ENCODE results near the gene SCAMP1.
"Not testable (repeated sequence)": the region's sequence is repeated elsewhere in the genome, so short reads cannot be mapped to it uniquely, and the experiment has no call there.

Gene SCAMP1, protein sequence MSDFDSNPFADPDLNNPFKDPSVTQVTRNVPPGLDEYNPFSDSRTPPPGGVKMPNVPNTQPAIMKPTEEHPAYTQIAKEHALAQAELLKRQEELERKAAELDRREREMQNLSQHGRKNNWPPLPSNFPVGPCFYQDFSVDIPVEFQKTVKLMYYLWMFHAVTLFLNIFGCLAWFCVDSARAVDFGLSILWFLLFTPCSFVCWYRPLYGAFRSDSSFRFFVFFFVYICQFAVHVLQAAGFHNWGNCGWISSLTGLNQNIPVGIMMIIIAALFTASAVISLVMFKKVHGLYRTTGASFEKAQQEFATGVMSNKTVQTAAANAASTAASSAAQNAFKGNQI

DNA sequence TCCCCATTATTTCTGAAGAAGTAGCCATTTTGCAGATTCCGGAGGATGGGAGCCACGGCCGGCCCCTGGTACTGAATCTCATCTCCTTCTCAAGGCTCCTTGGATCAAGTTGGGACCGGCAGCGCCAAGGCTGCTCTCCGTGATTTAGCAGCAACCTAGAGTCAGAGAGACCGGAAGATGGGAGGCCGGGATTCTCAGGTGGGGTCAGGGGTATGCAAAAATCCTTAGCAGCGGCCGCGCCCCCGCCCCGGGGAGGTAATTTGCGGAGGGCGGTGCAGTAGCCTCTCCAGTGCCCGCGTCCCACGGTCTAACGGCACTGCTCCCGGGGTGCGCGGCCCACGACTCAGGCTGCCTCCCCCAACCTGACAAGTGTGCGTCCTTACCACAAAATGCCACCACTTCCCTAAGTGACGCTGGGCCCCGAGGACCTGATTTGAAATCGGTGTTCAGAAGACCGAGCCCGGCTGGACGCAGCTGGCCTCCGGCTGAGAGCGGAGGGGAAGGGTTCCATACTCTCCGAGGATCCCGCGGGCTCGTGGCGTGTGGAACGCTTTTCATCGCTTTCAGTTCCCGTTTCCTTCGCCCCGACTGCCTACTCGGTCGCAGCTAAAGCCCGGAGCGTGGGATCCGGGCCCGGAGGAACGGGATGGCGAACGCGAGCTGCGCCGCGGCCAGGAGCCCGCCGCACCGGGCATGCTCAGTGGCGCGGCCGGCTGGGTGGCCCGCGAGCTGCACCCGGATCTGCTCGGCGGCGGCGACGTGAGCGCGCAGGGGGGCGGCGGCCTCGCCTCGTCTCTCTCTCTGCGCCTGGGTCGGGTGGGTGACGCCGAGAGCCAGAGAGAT, at the start of gene SCAMP1:
SCAMP1 (plus strand) TSS at position 787 of the 843 bp plus-strand sequence; CDS start at position 842, 55 bp downstream.
- peak; percentile 81 to 82 for DNase-seq (ENCODE audit: low read depth in 2 of 2, low spot score in 1 of 2)

DNA sequence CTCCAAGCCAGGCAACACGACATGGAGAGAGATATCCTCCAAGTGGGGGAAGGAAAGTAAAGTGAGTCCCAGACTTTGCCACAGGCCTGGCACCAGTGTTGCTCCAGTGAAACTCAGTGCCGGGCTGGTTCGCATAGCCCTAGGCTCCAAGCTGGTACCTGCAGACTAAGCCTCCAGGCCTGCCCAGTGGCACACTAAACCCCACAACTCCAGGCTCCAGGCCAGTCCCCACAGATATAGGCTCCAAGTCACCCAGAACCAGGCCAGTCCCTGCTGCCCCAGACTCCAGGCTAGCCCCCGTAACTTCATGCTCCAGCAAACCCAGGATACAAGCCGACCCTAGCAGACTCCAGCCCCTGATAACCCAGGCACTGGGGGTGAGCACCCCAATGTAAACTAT, 42.9 kb upstream of the SCAMP1 start:
- no peak for DNase-seq (ENCODE audit: low read depth in 2 of 2, low spot score in 1 of 2)

- no peak for DNase-seq (ENCODE audit: low read depth in 2 of 2, low spot score in 1 of 2)
These were observed 42.1 kb upstream of the SCAMP1 start for GRCh38 chr5:78318337-78318736.

DNA sequence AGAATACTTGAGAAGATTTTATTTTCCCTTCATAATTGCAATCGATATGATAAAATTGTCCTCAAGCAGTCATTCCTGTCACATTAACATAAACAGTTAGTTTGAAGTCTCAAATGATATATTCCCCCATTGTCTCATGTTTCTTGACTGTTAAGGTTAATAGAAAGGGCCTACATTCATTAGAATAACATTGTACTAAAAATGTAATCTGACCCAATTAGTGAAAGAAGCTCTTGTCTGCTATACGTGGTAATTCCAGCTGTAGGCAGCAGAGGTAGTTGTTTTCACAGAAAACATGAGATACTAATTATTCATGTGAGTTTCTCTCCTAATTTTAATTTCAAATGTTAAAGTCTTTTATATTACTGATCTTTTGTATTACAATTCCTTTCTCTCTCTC, 40.0 kb upstream of the SCAMP1 start:
- no peak for DNase-seq (ENCODE audit: low read depth in 2 of 2, low spot score in 1 of 2)

DNA sequence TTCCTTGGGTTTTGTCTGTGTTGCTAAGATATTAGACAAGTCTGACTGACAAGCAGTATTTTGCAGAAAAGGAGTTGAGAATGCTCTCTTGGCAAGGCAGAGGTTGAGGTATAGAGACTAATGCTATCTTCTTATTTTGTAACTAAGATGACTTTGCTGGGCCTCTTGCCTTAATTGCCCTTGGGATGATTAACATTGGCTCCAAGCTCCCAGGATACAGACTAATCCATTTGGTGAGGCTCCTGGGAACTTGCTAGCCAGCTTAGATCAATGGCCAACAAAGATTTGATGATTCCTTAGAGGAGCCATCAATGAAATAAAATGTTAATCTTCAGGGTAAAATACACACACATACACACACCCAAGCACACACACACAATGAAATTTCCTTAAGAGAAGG, 37.2 kb upstream of the SCAMP1 start:
- DNase-seq (ENCODE audit: low read depth in 2 of 2, low spot score in 1 of 2) = no peak

DNA sequence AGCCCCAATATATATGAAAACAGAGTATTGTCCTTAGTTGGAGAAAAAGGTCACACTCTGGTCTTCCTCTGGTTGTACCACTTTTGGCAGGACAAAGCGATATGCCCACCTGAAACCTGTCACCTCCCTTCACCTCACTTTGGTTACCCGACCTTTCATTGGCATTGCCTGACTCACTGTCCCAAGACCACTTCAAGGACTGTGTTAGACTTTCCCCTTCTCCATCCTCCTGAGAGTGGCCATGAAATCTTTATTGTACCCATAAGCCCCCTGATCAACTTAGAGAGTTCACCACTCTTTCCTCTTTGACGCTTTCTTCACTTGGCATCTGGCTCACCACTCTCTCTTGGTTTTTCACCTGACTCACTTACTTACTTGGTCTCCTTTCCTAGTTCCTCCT, 33.5 kb upstream of the SCAMP1 start:
- no peak for DNase-seq (ENCODE audit: low read depth in 2 of 2, low spot score in 1 of 2)

DNA sequence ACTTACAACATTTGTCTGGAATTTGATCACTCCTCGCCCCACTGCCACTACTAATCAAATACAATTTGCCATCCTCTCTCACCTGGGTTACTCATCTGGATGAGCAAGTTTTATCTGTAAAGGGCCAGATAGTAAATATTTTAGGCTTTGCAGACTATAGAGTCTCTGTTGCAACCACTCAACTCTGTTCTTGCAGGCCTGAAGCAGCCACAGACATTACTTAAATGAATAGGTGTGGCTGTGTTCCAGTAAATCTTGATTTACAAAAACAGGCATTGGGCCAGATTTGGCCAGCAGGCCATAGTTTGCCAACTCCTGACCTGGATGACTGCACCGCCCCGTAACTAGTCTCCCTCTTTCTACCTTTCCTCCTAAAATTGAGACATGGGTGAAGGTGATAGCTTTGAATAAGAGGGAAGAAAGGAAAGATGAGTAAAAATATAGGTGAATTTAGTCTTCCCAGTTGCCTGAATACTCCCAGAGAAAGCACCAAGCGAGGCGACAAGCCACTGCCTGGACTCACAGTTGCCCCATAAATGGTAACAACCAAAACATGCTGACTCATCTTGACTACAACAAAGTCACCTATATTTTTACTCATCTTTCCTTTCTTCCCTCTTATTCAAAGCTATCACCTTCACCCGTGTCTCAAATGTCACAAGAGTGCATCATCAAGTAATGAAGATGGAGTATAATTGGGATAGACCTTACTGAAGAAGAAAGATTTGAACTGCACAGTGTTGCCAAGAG, 32.5 kb upstream of the SCAMP1 start:
- no peak for DNase-seq (ENCODE audit: low read depth in 2 of 2, low spot score in 1 of 2)

DNA sequence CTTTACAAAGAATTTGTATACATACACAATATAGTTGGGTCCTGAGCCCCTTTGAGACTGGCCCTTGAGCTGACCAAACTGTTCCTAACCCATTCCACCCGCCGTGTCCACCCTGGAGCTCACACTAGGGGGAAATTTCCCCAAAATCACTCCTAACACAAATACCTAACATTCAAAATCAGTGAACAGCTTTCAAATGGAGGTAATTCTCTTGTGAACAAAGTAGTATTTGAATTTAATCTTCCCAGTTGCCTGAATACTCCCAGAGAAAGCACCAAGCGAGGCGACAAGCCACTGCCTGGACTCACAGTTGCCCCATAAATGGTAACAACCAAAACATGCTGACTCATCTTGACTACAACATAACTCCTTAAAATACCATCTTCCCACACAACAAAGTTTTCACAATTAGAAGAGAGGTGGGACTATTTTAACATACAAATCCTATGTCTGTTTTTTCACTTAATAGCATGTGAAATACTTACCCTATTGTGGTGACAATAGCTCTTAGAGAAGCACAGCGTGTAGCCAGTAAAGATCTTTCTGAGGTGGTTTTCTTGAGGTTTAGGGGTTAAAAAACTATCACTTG, 31.7 kb upstream of the SCAMP1 start:
- DNase-seq (ENCODE audit: low read depth in 2 of 2, low spot score in 1 of 2) = no peak

DNA sequence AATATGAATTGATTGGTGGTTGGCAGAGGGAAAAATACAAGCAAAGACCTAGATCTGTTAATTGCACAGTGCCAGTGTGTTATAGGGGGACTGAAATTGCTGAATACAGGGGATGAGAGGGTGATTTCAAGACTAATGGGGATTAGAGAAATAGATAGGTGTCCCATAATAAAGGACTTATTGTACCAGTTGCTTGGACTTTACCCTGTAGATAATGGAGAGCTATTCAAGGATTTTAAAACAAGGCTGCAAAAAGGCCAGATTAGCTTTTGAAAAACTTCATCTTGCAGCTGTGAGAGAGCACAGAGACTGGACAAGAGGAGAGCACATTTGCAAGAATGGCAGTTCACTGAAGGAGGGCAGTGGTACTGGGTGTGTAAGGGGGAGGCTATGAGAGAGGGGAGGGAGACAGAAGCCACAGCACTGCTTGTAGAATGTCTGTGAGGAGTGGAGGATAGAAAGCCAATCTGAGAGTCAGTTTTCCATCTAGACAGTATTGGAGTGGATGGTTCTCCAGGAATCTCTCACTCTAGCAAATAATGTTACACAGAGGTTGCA, 28.8 kb upstream of the SCAMP1 start:
- no peak for DNase-seq (ENCODE audit: low read depth in 2 of 2, low spot score in 1 of 2)

GRCh38 chr5:78334811-78335210, 25.6 kb upstream of the SCAMP1 start:
- DNase-seq (ENCODE audit: low read depth in 2 of 2, low spot score in 1 of 2) = no peak

DNA sequence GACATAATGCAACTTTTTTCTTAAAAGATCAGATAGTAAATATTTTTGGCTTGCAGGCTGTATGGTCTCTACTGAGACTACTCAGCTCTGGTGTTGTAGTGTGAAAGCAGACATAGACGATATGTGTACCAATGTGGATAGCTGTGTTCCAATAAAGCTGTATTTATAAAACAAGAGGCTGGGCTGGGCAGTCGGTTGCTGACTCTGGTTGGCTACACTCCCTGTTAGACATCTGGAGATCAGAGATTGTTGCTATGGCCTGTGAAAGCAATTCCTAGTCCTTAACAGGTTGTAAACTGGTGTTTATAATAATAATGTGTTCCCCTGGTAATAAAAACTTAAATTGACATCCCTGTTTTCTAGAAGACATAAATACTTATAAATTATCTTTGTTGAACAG, 24.4 kb upstream of the SCAMP1 start:
- no peak for DNase-seq (ENCODE audit: low read depth in 2 of 2, low spot score in 1 of 2)

- DNase-seq (ENCODE audit: low read depth in 2 of 2, low spot score in 1 of 2) = no peak
These were observed 23.7 kb upstream of the SCAMP1 start for GRCh38 chr5:78336698-78337097.

DNA sequence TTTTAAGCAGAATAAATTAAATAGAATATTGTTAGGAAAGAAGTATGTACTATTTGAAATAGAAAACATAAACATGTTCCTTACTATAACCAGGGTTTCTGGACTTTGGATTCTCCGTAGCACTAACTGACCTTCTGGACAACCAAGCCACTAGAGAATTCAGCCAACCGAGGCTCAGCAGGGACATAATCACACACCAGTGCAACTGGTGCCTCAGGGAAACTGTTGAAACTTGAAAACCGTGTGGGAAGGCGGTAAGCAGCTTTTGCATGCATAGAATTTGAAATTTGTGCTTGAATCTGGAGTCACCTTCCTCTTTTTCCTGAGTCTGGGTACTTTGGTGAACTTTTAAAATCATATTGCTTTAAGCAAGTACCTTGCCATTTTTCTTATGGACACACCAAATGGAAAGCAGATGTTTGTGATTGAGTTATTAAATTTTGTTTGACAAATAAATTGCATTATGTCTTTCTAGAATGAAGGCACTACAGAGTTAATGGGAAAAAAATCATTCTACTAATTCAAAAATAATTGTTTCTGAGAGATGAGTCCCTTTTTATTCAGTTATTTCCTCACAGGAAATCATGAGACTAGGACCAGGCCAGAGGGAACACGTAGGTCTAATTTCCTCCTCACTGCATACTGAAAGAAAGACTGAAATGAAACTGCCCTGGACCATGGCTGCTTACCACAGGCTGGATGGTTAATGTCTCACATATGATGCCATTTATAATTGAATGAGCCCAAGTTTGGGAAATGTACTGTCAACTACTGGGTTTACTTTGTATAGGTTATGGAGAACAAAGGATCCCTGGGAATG, 20.6 kb upstream of the SCAMP1 start:
- no peak for DNase-seq (ENCODE audit: low read depth in 2 of 2, low spot score in 1 of 2)

- DNase-seq (ENCODE audit: low read depth in 2 of 2, low spot score in 1 of 2) = no peak
These were observed 19.0 kb upstream of the SCAMP1 start for GRCh38 chr5:78341440-78341839.

- DNase-seq (ENCODE audit: low read depth in 2 of 2, low spot score in 1 of 2) = no peak
These were observed 14.9 kb upstream of the SCAMP1 start for GRCh38 chr5:78345485-78345884.

- no peak for DNase-seq (ENCODE audit: low read depth in 2 of 2, low spot score in 1 of 2)
These were observed 6.9 kb upstream of the SCAMP1 start for GRCh38 chr5:78353520-78353919.

- no peak for DNase-seq (ENCODE audit: low read depth in 2 of 2, low spot score in 1 of 2)
These were observed 6.2 kb upstream of the SCAMP1 start for GRCh38 chr5:78354066-78354670.

DNA sequence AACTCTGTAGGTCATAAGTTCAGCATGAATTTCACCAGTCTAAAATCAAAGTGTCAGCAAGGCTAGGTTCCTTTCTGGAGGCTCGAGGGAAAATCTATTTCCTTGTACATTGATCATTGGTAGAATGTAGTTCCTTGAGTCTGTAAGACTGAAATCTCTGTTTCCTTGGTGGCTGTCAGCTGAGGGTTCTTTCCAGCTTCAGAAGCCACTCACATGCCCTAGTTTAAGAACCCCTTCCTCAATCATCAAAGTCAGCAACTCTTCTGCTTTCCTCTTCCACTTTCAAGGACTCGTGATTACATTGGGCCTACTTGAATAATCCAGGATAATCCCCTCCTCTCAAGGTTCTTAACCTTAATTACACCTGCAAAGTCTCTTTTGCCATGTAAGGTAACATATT, 4.9 kb upstream of the SCAMP1 start:
- no peak for DNase-seq (ENCODE audit: low read depth in 2 of 2, low spot score in 1 of 2)

GRCh38 chr5:78359455-78359830, 974 bp upstream of the SCAMP1 start:
- DNase-seq (ENCODE audit: low read depth in 2 of 2, low spot score in 1 of 2) = not testable (repeated sequence)

- DNase-seq (ENCODE audit: low read depth in 2 of 2, low spot score in 1 of 2) = no peak
These were observed 182 bp downstream of the SCAMP1 start for GRCh38 chr5:78360674-78360923.
